Endothelial cell of umbilical vein (primary cell): ENCODE results near the gene CTU1. TPM values are rescaled to one million over a fixed set of nuclear protein-coding genes. Genes with fewer than 3 reads are reported as not detected.

Source experiments
- BruUV-seq: library from RNA; stranded (reverse); fragments of 400-500 nt; replicated peaks from 2 replicates; lab custom pipeline; 2021; lab: Mats Ljungman, UMichigan
- CTCF ChIA-PET: fragments of 300-600, 350-600 bp; sonication (Branson Sonifier 250); formaldehyde crosslinking; loops from one replicate; lab custom pipeline; 2021; ENCODE audit warnings: antibody characterized with exemption, inconsistent platforms; lab: Charles Lee
- POLR2A ChIA-PET: fragments of 300-600, 350-600 bp; sonication (Branson Sonifier 250); formaldehyde crosslinking; loops from one replicate; lab custom pipeline; 2021; ENCODE audit warnings: antibody characterized with exemption, inconsistent platforms; lab: Charles Lee
- DNase-seq: peaks from one replicate; pipeline ENCODE4 v3.0.0-alpha.2; 2011; ENCODE audit warnings: low read depth, low spot score
- FAIRE-seq: peaks from 2 replicates; lab custom pipeline; 2011; peaks lifted over from hg19 to GRCh38; lab: Jason Lieb, UNC
- H2AFZ ChIP-seq: 2 replicates; pipeline ENCODE4 v1.6.0; 2012; ENCODE audit warnings: low read depth, low read length, control low read depth, inconsistent platforms
- H3K27ac ChIP-seq: 2 replicates; pipeline ENCODE4 v1.5.1; 2011; ENCODE audit warnings: low read depth, mild to moderate bottlenecking, control low read depth, low read length, moderate library complexity; ENCODE audit not compliant: insufficient read depth
- H3K27me3 ChIP-seq, 2 experiments: 2 replicates each; pipeline versions ENCODE4 v1.6.0 to v1.6.1; 2011; ENCODE audit warnings: low read length in 2 of 2, mixed read lengths in 1 of 2; ENCODE audit not compliant: control insufficient read depth in 2 of 2, insufficient read depth in 2 of 2
- H3K36me3 ChIP-seq, 2 experiments: 2 replicates in 1 of 2; 3 replicates in 1 of 2; pipeline ENCODE4 v1.5.1; 2011; ENCODE audit warnings: low read length in 2 of 2, mild to moderate bottlenecking in 1 of 2, moderate library complexity in 1 of 2; ENCODE audit not compliant: control insufficient read depth in 2 of 2, insufficient read depth in 2 of 2; ENCODE audit errors: extremely low read depth in 1 of 2
- H3K4me1 ChIP-seq: 3 replicates; pipeline ENCODE4 v1.5.1; 2011; ENCODE audit warnings: mild to moderate bottlenecking, low read length; ENCODE audit not compliant: control insufficient read depth, insufficient read depth; ENCODE audit errors: extremely low read depth
- H3K4me2 ChIP-seq: 2 replicates; pipeline ENCODE4 v1.6.1; 2011; ENCODE audit warnings: low read length, control low read depth, mixed read lengths; ENCODE audit not compliant: insufficient read depth
- H3K4me3 ChIP-seq, 3 experiments: fragments of 200-600 bp in 1 of 3; sonication (generic), shearing (Covaris generic) in 1 of 3; replicated peaks in 1 of 3; 2 replicates each; pipeline ENCODE4 v1.5.1; 2011 to 2016; ENCODE audit warnings: control low read depth in 3 of 3, low read length in 3 of 3, mild to moderate bottlenecking in 2 of 3, inconsistent platforms in 1 of 3, low read depth in 1 of 3, moderate library complexity in 1 of 3; ENCODE audit not compliant: insufficient read depth in 1 of 3
- H3K79me2 ChIP-seq: 2 replicates; pipeline ENCODE4 v1.6.0; 2012; ENCODE audit warnings: low read length, inconsistent platforms; ENCODE audit not compliant: control insufficient read depth, insufficient read depth
- H3K9ac ChIP-seq: replicated peaks from 2 replicates; pipeline ENCODE3; 2011; ENCODE audit warnings: low read length, control low read depth; ENCODE audit not compliant: insufficient read depth; ENCODE audit errors: extremely low read depth
- H3K9me1 ChIP-seq: replicated peaks from 3 replicates; pipeline ENCODE4 v1.6.0; 2011; ENCODE audit warnings: mild to moderate bottlenecking, low read length; ENCODE audit not compliant: control insufficient read depth, insufficient read depth; ENCODE audit errors: extremely low read depth
- H3K9me3 ChIP-seq: replicated peaks from 2 replicates; pipeline ENCODE4 v1.5.1; 2012; ENCODE audit warnings: low read length, inconsistent platforms; ENCODE audit not compliant: control insufficient read depth, insufficient read depth
- H4K20me1 ChIP-seq: replicated peaks from 2 replicates; pipeline ENCODE3; 2011; ENCODE audit warnings: mild to moderate bottlenecking, low read length; ENCODE audit not compliant: control insufficient read depth, insufficient read depth; ENCODE audit errors: extremely low read depth
- CTCF ChIP-seq, 2 donors: IDR thresholded peaks; 1 replicate in 1 of 2; 2 replicates in 1 of 2; pipeline ENCODE4 v1.5.1; 2011; ENCODE audit warnings: low read length in 2 of 2, mild to moderate bottlenecking in 2 of 2, moderate library complexity in 2 of 2, control low read depth in 1 of 2, inconsistent platforms in 1 of 2, low read depth in 1 of 2; ENCODE audit not compliant: insufficient read depth in 1 of 2; ENCODE audit errors: extremely low read depth in 1 of 2
- EZH2 ChIP-seq: IDR thresholded peaks from 2 replicates; pipeline ENCODE4 v1.6.1; 2012; ENCODE audit warnings: borderline replicate concordance, low read depth, mild to moderate bottlenecking, moderate library complexity, low read length, inconsistent platforms; ENCODE audit not compliant: severe bottlenecking
- FOS ChIP-seq: IDR thresholded peaks from 2 replicates; pipeline ENCODE4 v1.6.1; 2011; ENCODE audit warnings: mild to moderate bottlenecking, low read length, moderate library complexity, borderline replicate concordance; ENCODE audit not compliant: insufficient read depth
- GATA2 ChIP-seq: IDR thresholded peaks from 2 replicates; pipeline ENCODE4 v1.7.0; 2011; ENCODE audit warnings: low read depth, mild to moderate bottlenecking, moderate library complexity, mixed read lengths, low read length; ENCODE audit not compliant: insufficient read length, insufficient read depth
- JUN ChIP-seq: IDR thresholded peaks from 2 replicates; pipeline ENCODE4 v1.6.1; 2011; ENCODE audit warnings: borderline replicate concordance, low read depth; ENCODE audit not compliant: insufficient read length, insufficient read depth
- MAX ChIP-seq: IDR thresholded peaks from 2 replicates; pipeline ENCODE4 v1.6.1; 2011; ENCODE audit not compliant: insufficient read depth, insufficient read length
- MYC ChIP-seq: IDR thresholded peaks from one replicate; pipeline ENCODE4 v1.6.1; 2011; ENCODE audit warnings: mild to moderate bottlenecking, low read depth, low read length
- POLR2A ChIP-seq: IDR thresholded peaks from 2 replicates; pipeline ENCODE4 v1.6.1; 2012; ENCODE audit warnings: low read depth, mild to moderate bottlenecking, control low read depth, low read length
- POLR2AphosphoS5 ChIP-seq: IDR thresholded peaks from 2 replicates; pipeline ENCODE4 v1.6.1; 2012; ENCODE audit warnings: low read depth, mild to moderate bottlenecking, control low read depth, low read length, moderate library complexity; ENCODE audit not compliant: insufficient read depth
- dilution Hi-C: fragments of 300-500 bp; cut with MboI; formaldehyde crosslinking; loops from one replicate; pipeline ENCODE4 v1.15.0; 2019; ENCODE audit warnings: low sequenced_read_pairs; ENCODE audit not compliant: extremely low pct_ligation_motif_present
- intact Hi-C: fragments of 100-400 bp; cut with micrococcal nuclease; formaldehyde crosslinking; loops from one replicate; pipeline ENCODE4 v1.10.0; 2022
- polyA plus RNA-seq, 4 experiments: library from polyadenylated mRNA; depleted of rRNA in 3 of 4; stranded (reverse) in 3 of 4; unstranded in 1 of 4; fragments of >200 nt; gene quantifications; 2 replicates each; pipeline versions ENCODE4 v1.2.1 to v1.2.3, GENCODE V29; 2011 to 2012; ENCODE audit warnings: missing spikeins in 1 of 4
- total RNA-seq: library from RNA; stranded (reverse); gene quantifications from 2 replicates; pipeline ENCODE4 v1.2.3, GENCODE V29; 2021

The CTU1 gene
- total and polyA plus RNA-seq, 2 donors (not counting 3 experiments of a cell fraction or from before 2014, with no cell fraction given) = 6.1 to 8.7 TPM

- TF ChIP-seq JUN (no peak), POLR2AphosphoS5 (no peak)
- ChIA-PET CTCF (no interaction called here), POLR2A (no interaction called here)
- Histone ChIP-seq H3K4me2 (no peak overlapping the region), H2AFZ (no peak overlapping the region), H3K4me3 (no peak overlapping the region), H3K4me1 (no peaks in the 10 kb centered on the region), H3K9me3 (no peaks in the 10 kb centered on the region), H3K27ac (no peak overlapping the region), H3K36me3 (no peaks in the 10 kb centered on the region), H3K79me2 (no peaks in the 10 kb centered on the region), H4K20me1 (no peaks in the 10 kb centered on the region), H3K9ac (no peak overlapping the region), H3K27me3 (no peaks in the 10 kb centered on the region), H3K9me1 (no peaks in the 10 kb centered on the region)
- intact Hi-C loops = no loop called here
- no peak for DNase-seq
- FAIRE-seq = no peak
- dilution Hi-C loops = no loop called here
- BruUV-seq = no TSS peak
Measured at GRCh38 chr19:51066393-51067186, 41.6 kb downstream of the CTU1 start.

GRCh38 chr19:51065221-51065960, 42.8 kb downstream of the CTU1 start:
- no peak overlapping the region for H3K4me2 ChIP-seq
- H3K9ac ChIP-seq = no peak overlapping the region
- no peaks in the 10 kb centered on the region for H3K79me2 ChIP-seq
- no peak overlapping the region for H3K4me3 ChIP-seq
- no peaks in the 10 kb centered on the region for H3K27me3 ChIP-seq
- BruUV-seq = no TSS peak
- POLR2A ChIA-PET = no interaction called here
- FAIRE-seq (no peak), DNase-seq (no peak)
- no peak overlapping the region for H3K27ac ChIP-seq
- H4K20me1 ChIP-seq = no peaks in the 10 kb centered on the region
- H2AFZ ChIP-seq = no peak overlapping the region
- no peaks in the 10 kb centered on the region for H3K9me1 ChIP-seq
- CTCF ChIA-PET = no interaction called here
- intact Hi-C loops = no loop called here
- H3K9me3 ChIP-seq = no peaks in the 10 kb centered on the region
- TF ChIP-seq MAX (no peak), POLR2AphosphoS5 (no peak), MYC (no peak), GATA2 (no peak), EZH2 (no peak), CTCF (IDR thresholded peaks at IDR 0.05; ENCODE audit: extremely low read depth in 1 of 2, insufficient read depth in 1 of 2, low read depth in 1 of 2, low read length in 2 of 2) (no peak), POLR2A (no peak), FOS (no peak), JUN (no peak)
- no peaks in the 10 kb centered on the region for H3K36me3 ChIP-seq
- dilution Hi-C loops = no loop called here
- H3K4me1 ChIP-seq = no peaks in the 10 kb centered on the region
